Ascending aorta (tissue), 2 donors: Measurements from ENCODE around the gene ZDHHC3. TPM values are rescaled to one million over a fixed set of nuclear protein-coding genes. Genes with fewer than 3 reads are reported as not detected.

Source experiments
- DNase-seq, 2 donors: peaks; one replicate each; pipeline ENCODE4 v3.0.0-alpha.2; 2019; ENCODE audit warnings: low spot score in 2 of 2
- H3K27ac ChIP-seq, 2 donors: fragments of 200-600 bp; sonication (generic); one replicate each; pipeline ENCODE4 v1.5.1; 2016 to 2017; ENCODE audit warnings: mild to moderate bottlenecking in 1 of 2
- H3K27me3 ChIP-seq: fragments of 200-600 bp; sonication (generic); one replicate; pipeline ENCODE4 v1.5.1; 2017
- H3K36me3 ChIP-seq, 2 donors: fragments of 200-600 bp; sonication (generic); one replicate each; pipeline ENCODE4 v1.5.1; 2016
- H3K4me1 ChIP-seq, 2 donors: fragments of 200-600 bp; sonication (generic); one replicate each; pipeline ENCODE4 v1.5.1; 2016 to 2017; ENCODE audit warnings: mild to moderate bottlenecking in 1 of 2
- H3K4me3 ChIP-seq, 2 donors: fragments of 200-600 bp; sonication (generic); one replicate each; pipeline ENCODE4 v1.5.1; 2016 to 2017; ENCODE audit warnings: mild to moderate bottlenecking in 1 of 2
- H3K9me3 ChIP-seq, 2 donors: fragments of 200-600 bp; sonication (generic); one replicate each; pipeline ENCODE4 v1.5.1; 2016
- CTCF ChIP-seq, 3 experiments: fragments of 200-600 bp in 2 of 3; fragments of 450-650 bp in 1 of 3; sonication (generic) in 2 of 3; IDR thresholded peaks; one replicate each; pipeline ENCODE4 v1.5.1; 2016 to 2019; ENCODE audit warnings: antibody characterized with exemption in 3 of 3, mild to moderate bottlenecking in 1 of 3, moderate library complexity in 1 of 3
- intact Hi-C: fragments of 100-400 bp; cut with DNase I; formaldehyde crosslinking; loops from one replicate; pipeline ENCODE4 v1.15.1; 2023
- total RNA-seq: library from RNA; depleted of rRNA; stranded (reverse); fragments of >200 nt; gene quantifications from one replicate; pipeline ENCODE4 v1.1.0, GENCODE V29; 2016

The ZDHHC3 gene
- total RNA-seq, 1 donor from 2014 or later, result 67.8 TPM

GRCh38 chr3:44995142-44995770 lies 19.3 kb upstream of the ZDHHC3 start:
- Histone ChIP-seq H3K4me3 (no peak overlapping the region), H3K27ac (no peak overlapping the region), H3K27me3 (no peaks in the 10 kb centered on the region), H3K9me3 (no peaks in the 10 kb centered on the region), H3K4me1 (peaks cover 0 to 6% of the 10 kb centered on the region in 2 donors), H3K36me3 (peaks cover 23 to 54% of the 10 kb centered on the region in 2 donors)
- DNase-seq, result no peak
- no peak for TF ChIP-seq CTCF (IDR thresholded peaks at IDR 0.05)
- intact Hi-C loops, result no loop called here

- no peak for DNase-seq
- peaks cover 22 to 47% of the 10 kb centered on the region in 2 donors for H3K36me3 ChIP-seq
- H3K4me1 ChIP-seq, result peaks cover 0 to 6% of the 10 kb centered on the region in 2 donors
- no peaks in the 10 kb centered on the region for H3K27me3 ChIP-seq
- TF ChIP-seq CTCF (IDR thresholded peaks at IDR 0.05), result no peak
- no peaks in the 10 kb centered on the region for H3K9me3 ChIP-seq
- intact Hi-C loops, result no loop called here
- no peak overlapping the region for H3K4me3 ChIP-seq
- no peak overlapping the region for H3K27ac ChIP-seq
These were observed 17.7 kb upstream of the ZDHHC3 start for GRCh38 chr3:44993471-44994205.

- H3K4me3 ChIP-seq, result no peak overlapping the region
- TF ChIP-seq CTCF (IDR thresholded peaks at IDR 0.05), result peak in 2 of 3 experiments; percentile 57 to 58
- no peak for DNase-seq
- H3K9me3 ChIP-seq, result no peaks in the 10 kb centered on the region
- peaks cover 0 to 6% of the 10 kb centered on the region in 2 donors for H3K4me1 ChIP-seq
- H3K27me3 ChIP-seq, result no peaks in the 10 kb centered on the region
- no peak overlapping the region for H3K27ac ChIP-seq
- H3K36me3 ChIP-seq, result peaks cover 14 to 38% of the 10 kb centered on the region in 2 donors
- intact Hi-C loops, result no loop called here
These were observed 16.8 kb upstream of the ZDHHC3 start for GRCh38 chr3:44992555-44993470.

- intact Hi-C loops, result no loop called here
- Histone ChIP-seq H3K9me3 (no peaks in the 10 kb centered on the region), H3K27ac (no peak overlapping the region), H3K27me3 (no peaks in the 10 kb centered on the region), H3K4me1 (peaks cover 0 to 6% of the 10 kb centered on the region in 2 donors), H3K36me3 (peaks cover 3 to 24% of the 10 kb centered on the region in 2 donors), H3K4me3 (no peak overlapping the region)
- DNase-seq, result no peak
- TF ChIP-seq CTCF (IDR thresholded peaks at IDR 0.05), result no peak
These were observed 15.4 kb upstream of the ZDHHC3 start for GRCh38 chr3:44991326-44991725.

- H3K4me1 ChIP-seq, result no peaks in the 10 kb centered on the region
These were observed 13.8 kb upstream of the ZDHHC3 start for GRCh38 chr3:44989636-44990373.

More at GRCh38 chr3:44989636-44990373, 13.8 kb upstream of the ZDHHC3 start:
- intact Hi-C loops, result no loop called here
- H3K9me3 ChIP-seq, result no peaks in the 10 kb centered on the region
- no peak overlapping the region for H3K27ac ChIP-seq
- peaks cover 3 to 24% of the 10 kb centered on the region in 2 donors for H3K36me3 ChIP-seq
- no peak for TF ChIP-seq CTCF (IDR thresholded peaks at IDR 0.05)
- H3K27me3 ChIP-seq, result no peaks in the 10 kb centered on the region
- no peak overlapping the region for H3K4me3 ChIP-seq
- DNase-seq, result no peak
